HepG2 (cell line): ENCODE results near the gene LPAR1. TPM values are rescaled to one million over a fixed set of nuclear protein-coding genes. Genes with fewer than 3 reads are reported as not detected.

Source experiments
- ATAC-seq: fragments of 200-7000 bp; cut with Tn5 transposase; 3 replicates; pipeline ENCODE4 v1.9.1; 2020; ENCODE audit warnings: mild to moderate bottlenecking, moderate library complexity
- BruUV-seq: library from RNA; stranded (reverse); fragments of 400-500 nt; replicated peaks from 2 replicates; lab custom pipeline; 2021; lab: Mats Ljungman, UMichigan
- CTCF ChIA-PET: fragments of 300-600 bp; formaldehyde crosslinking; extraction: SDS; loops from one replicate; lab custom pipeline; 2021; ENCODE audit warnings: low total read pairs, inconsistent platforms, low intra/inter-chr PET ratio; lab: Yijun Ruan, JAX
- POLR2A ChIA-PET: fragments of 350-600 bp; sonication (Branson Sonifier 250); formaldehyde crosslinking; loops from one replicate; lab custom pipeline; 2020; ENCODE audit warnings: antibody characterized with exemption, inconsistent platforms; lab: Yijun Ruan, JAX
- DNase-seq: peaks from one replicate; pipeline ENCODE4 v3.0.0-alpha.2; 2015; ENCODE audit warnings: low spot score
- FAIRE-seq: peaks from 3 replicates; lab custom pipeline; 2011; peaks lifted over from hg19 to GRCh38; lab: Jason Lieb, UNC
- H2AFZ ChIP-seq: one replicate; pipeline ENCODE4 v1.6.1; 2011; ENCODE audit warnings: low read length, inconsistent platforms
- H3K27ac ChIP-seq: fragments of 300-600 bp; 3 replicates; pipeline ENCODE4 v1.8.0; 2011; ENCODE audit warnings: mixed run types, mild to moderate bottlenecking, mixed read lengths, low read length, inconsistent platforms; ENCODE audit not compliant: insufficient read depth; ENCODE audit errors: extremely low read length
- H3K27me3 ChIP-seq, 2 experiments: fragments of 200-600 bp in 1 of 2; 2 replicates in 1 of 2; 3 replicates in 1 of 2; pipeline versions ENCODE4 v1.6.0 to v1.8.0; 2011; ENCODE audit warnings: low read length in 2 of 2, mild to moderate bottlenecking in 2 of 2, moderate library complexity in 2 of 2, inconsistent platforms in 1 of 2; ENCODE audit not compliant: insufficient read depth in 2 of 2, control insufficient read depth in 1 of 2
- H3K36me3 ChIP-seq, 2 experiments: fragments of 200-600 bp in 1 of 2; replicated peaks in 1 of 2; 2 replicates in 1 of 2; 3 replicates in 1 of 2; pipeline versions ENCODE4 v1.5.1 to v1.8.0; 2011; ENCODE audit warnings: low read length in 2 of 2, inconsistent platforms in 1 of 2; ENCODE audit not compliant: insufficient read depth in 2 of 2, control insufficient read depth in 1 of 2
- H3K4me1 ChIP-seq: 2 replicates; pipeline ENCODE4 v1.5.1; 2012; ENCODE audit warnings: low read length, inconsistent platforms; ENCODE audit not compliant: insufficient read depth
- H3K4me2 ChIP-seq: 2 replicates; pipeline ENCODE4 v1.6.0; 2011; ENCODE audit warnings: low read depth, low read length, inconsistent platforms
- H3K4me3 ChIP-seq, 3 experiments: fragments of 200-600 bp in 1 of 3; sonication (generic), shearing (Covaris generic) in 1 of 3; replicated peaks in 1 of 3; 2 replicates each; pipeline ENCODE4 v1.5.1; 2011 to 2016; ENCODE audit warnings: low read length in 3 of 3, inconsistent platforms in 2 of 3, low read depth in 2 of 3, mild to moderate bottlenecking in 2 of 3, control low read depth in 1 of 3, mixed read lengths in 1 of 3; ENCODE audit not compliant: insufficient read depth in 1 of 3
- H3K79me2 ChIP-seq: one replicate; pipeline ENCODE4 v1.6.1; 2011; ENCODE audit warnings: low read length, inconsistent platforms; ENCODE audit not compliant: insufficient read depth
- H3K9ac ChIP-seq: 2 replicates; pipeline ENCODE4 v1.6.0; 2011; ENCODE audit warnings: mild to moderate bottlenecking, low read depth, low read length, inconsistent platforms; ENCODE audit not compliant: insufficient read depth
- H3K9me3 ChIP-seq: 2 replicates; pipeline ENCODE4 v1.5.1; 2012; ENCODE audit warnings: mild to moderate bottlenecking, low read length
- H4K20me1 ChIP-seq: 2 replicates; pipeline ENCODE4 v1.6.0; 2011; ENCODE audit warnings: inconsistent platforms, mild to moderate bottlenecking, low read length, moderate library complexity; ENCODE audit not compliant: insufficient read depth
- FOSL2 ChIP-seq: sonication (generic); formaldehyde crosslinking; IDR thresholded peaks from 2 replicates; pipeline ENCODE4 v1.4.0; 2020; ENCODE audit warnings: missing genetic modification reagents
- FOXC1 ChIP-seq: sonication (generic); formaldehyde crosslinking; IDR thresholded peaks from 2 replicates; pipeline ENCODE4 v1.8.0; 2022; ENCODE audit warnings: mild to moderate bottlenecking, missing genetic modification reagents, borderline replicate concordance
- IRF9 ChIP-seq: sonication (generic); formaldehyde crosslinking; IDR thresholded peaks from 2 replicates; pipeline ENCODE4 v1.8.0; 2022; ENCODE audit warnings: missing genetic modification reagents, mild to moderate bottlenecking, borderline replicate concordance
- MAX ChIP-seq: IDR thresholded peaks from 2 replicates; pipeline ENCODE4 v1.6.1; 2012; ENCODE audit warnings: inconsistent platforms
- MIER3 ChIP-seq: IDR thresholded peaks from 2 replicates; pipeline ENCODE4 v1.6.1; 2016; ENCODE audit warnings: missing compliant biosample characterization, borderline replicate concordance
- NFKB2 ChIP-seq: sonication (generic); formaldehyde crosslinking; IDR thresholded peaks from 2 replicates; pipeline ENCODE4 v1.4.0; 2020; ENCODE audit warnings: missing genetic modification reagents, borderline replicate concordance
- POLR2AphosphoS5 ChIP-seq: IDR thresholded peaks from 2 replicates; pipeline ENCODE4 v1.6.1; 2012; ENCODE audit warnings: low read depth, low read length
- TERF1 ChIP-seq: sonication (generic); formaldehyde crosslinking; IDR thresholded peaks from 2 replicates; pipeline ENCODE4 v1.8.0; 2022; ENCODE audit warnings: mild to moderate bottlenecking, missing genetic modification reagents, moderate library complexity
- THYN1 ChIP-seq: sonication (generic); formaldehyde crosslinking; IDR thresholded peaks from 2 replicates; pipeline ENCODE4 v1.8.1; 2023; ENCODE audit warnings: low read depth, mild to moderate bottlenecking, moderate library complexity, missing genetic modification reagents, borderline replicate concordance
- XRCC5 ChIP-seq: fragments of 200-400 bp; formaldehyde crosslinking; optimal IDR thresholded peaks from 2 replicates; pipeline ENCODE3; 2017; ENCODE audit warnings: mild to moderate bottlenecking, low read length
- ZBED4 ChIP-seq: sonication (generic); formaldehyde crosslinking; IDR thresholded peaks from 2 replicates; pipeline ENCODE4 v1.4.0; 2020; ENCODE audit warnings: missing genetic modification reagents, borderline replicate concordance
- ZBTB20 ChIP-seq: sonication (generic); formaldehyde crosslinking; IDR thresholded peaks from 2 replicates; pipeline ENCODE4 v1.8.1; 2023; ENCODE audit warnings: missing genetic modification reagents, low read depth, mild to moderate bottlenecking, borderline replicate concordance
- ZNF253 ChIP-seq: sonication (generic); formaldehyde crosslinking; IDR thresholded peaks from 2 replicates; pipeline ENCODE4 v1.8.0; 2022; ENCODE audit warnings: mild to moderate bottlenecking, missing genetic modification reagents, borderline replicate concordance
- ZNF317 ChIP-seq: sonication (generic); formaldehyde crosslinking; IDR thresholded peaks from 2 replicates; pipeline ENCODE4 v1.5.0; 2020; ENCODE audit warnings: mild to moderate bottlenecking, missing genetic modification reagents
- ZNF563 ChIP-seq: sonication (generic); formaldehyde crosslinking; IDR thresholded peaks from 2 replicates; pipeline ENCODE4 v1.8.0; 2022; ENCODE audit warnings: mild to moderate bottlenecking, moderate library complexity, missing genetic modification reagents
- WGBS: methylation state at CpG from one replicate; pipeline ENCODE4 v1.1.6; 2017; ENCODE audit warnings: low lambda C conversion rate; 5-methylcytosine and 5-hydroxymethylcytosine counted together
- in situ Hi-C: cut with HindIII; loops from 2 replicates; pipeline ENCODE4 v1.10.0; 2017; ENCODE audit warnings: low pct_unique_long_range_greater_than_20kb; ENCODE audit not compliant: extremely low pct_ligation_motif_present
- intact Hi-C: fragments of 100-400 bp; cut with micrococcal nuclease; formaldehyde crosslinking; loops from one replicate; pipeline ENCODE4 v1.10.0; 2022; ENCODE audit not compliant: unreplicated experiment
- polyA plus RNA-seq, 8 experiments: library from polyadenylated mRNA; depleted of rRNA in 3 of 8; stranded (reverse) in 7 of 8; unstranded in 1 of 8; fragments of >200 nt; fragmentation: Illumina TruSeq in 4 of 8; extraction: Trizol in 4 of 8; gene quantifications; 2 replicates each; pipeline versions ENCODE4 v1.2.1 to v1.2.3, GENCODE V29; 2011 to 2016; ENCODE audit warnings: low read depth in 4 of 8, missing spikeins in 1 of 8, mixed read lengths in 1 of 8; ENCODE audit not compliant: insufficient read depth in 1 of 8
- total RNA-seq, 5 experiments: library from RNA; depleted of rRNA; stranded (reverse); fragments of >200 nt; fragmentation: Illumina TruSeq; extraction: Trizol; gene quantifications; 2 replicates each; pipeline ENCODE4 v1.2.3, GENCODE V29; 2016; ENCODE audit warnings: low read depth in 1 of 5

The LPAR1 gene
- total and polyA plus RNA-seq, 2 of the 13 experiments (the other 11 are each of a cell fraction or from before 2014, with no cell fraction given) = not detected

- TF ChIP-seq MIER3 = no peak
- TF ChIP-seq ZBTB20 (CRISPR knock-in tag) = no peak
- TF ChIP-seq, all 625 proteins: peak for 0
Measured at GRCh38 chr9:110939573-110939972, 98.7 kb downstream of the LPAR1 start (continued).

GRCh38 chr9:110939047-110939446, 99.2 kb downstream of the LPAR1 start:
- POLR2A ChIA-PET = no interaction called here
- no peak for FAIRE-seq
- no peak overlapping the region for H3K4me2 ChIP-seq
- no peak overlapping the region for H3K27ac ChIP-seq
- H3K9ac ChIP-seq = no peak overlapping the region
- 7% methylated on average over 5 of the region's 5 CpGs for WGBS
- no peaks in the 10 kb centered on the region for H3K79me2 ChIP-seq
- H2AFZ ChIP-seq = no peak overlapping the region
- H3K36me3 ChIP-seq = no peaks in the 10 kb centered on the region
- CTCF ChIA-PET = no interaction called here
- BruUV-seq = no TSS peak
- no peaks in the 10 kb centered on the region for H3K27me3 ChIP-seq
- no peaks in the 10 kb centered on the region for H3K4me1 ChIP-seq
- ATAC-seq = no peak
- no peak overlapping the region for H3K4me3 ChIP-seq
- no peaks in the 10 kb centered on the region for H3K9me3 ChIP-seq
- no peak for TF ChIP-seq ZNF317 (CRISPR knock-in tag)
- TF ChIP-seq IRF9 (CRISPR knock-in tag) = no peak
- no peak for TF ChIP-seq MAX
- no peak for TF ChIP-seq XRCC5
- TF ChIP-seq ZNF563 = no peak
- TF ChIP-seq ZNF253 = no peak
- no peak for TF ChIP-seq ZBED4 (CRISPR knock-in tag)
- no peak for TF ChIP-seq TERF1 (CRISPR knock-in tag)
- no peak for TF ChIP-seq THYN1 (CRISPR knock-in tag)
- no peak for TF ChIP-seq FOXC1
- TF ChIP-seq NFKB2 (CRISPR knock-in tag) = no peak
- TF ChIP-seq FOSL2 (CRISPR knock-in tag) = no peak
- TF ChIP-seq POLR2AphosphoS5 = no peak
- TF ChIP-seq, all 625 proteins: peak for 0
- intact Hi-C loops = no loop called here
- no peaks in the 10 kb centered on the region for H4K20me1 ChIP-seq
- in situ Hi-C loops = no loop called here
- DNase-seq = no peak
